HG03520 (cell line): Measurements from ENCODE around the gene DSG4.

Experiments used
- ATAC-seq: cut with Tn5 transposase; IDR thresholded peaks from one replicate; pipeline ENCODE4 v1.9.1; 2021; ENCODE audit warnings: mild to moderate bottlenecking, moderate library complexity; ENCODE audit not compliant: unreplicated experiment

The DSG4 gene

DNA sequence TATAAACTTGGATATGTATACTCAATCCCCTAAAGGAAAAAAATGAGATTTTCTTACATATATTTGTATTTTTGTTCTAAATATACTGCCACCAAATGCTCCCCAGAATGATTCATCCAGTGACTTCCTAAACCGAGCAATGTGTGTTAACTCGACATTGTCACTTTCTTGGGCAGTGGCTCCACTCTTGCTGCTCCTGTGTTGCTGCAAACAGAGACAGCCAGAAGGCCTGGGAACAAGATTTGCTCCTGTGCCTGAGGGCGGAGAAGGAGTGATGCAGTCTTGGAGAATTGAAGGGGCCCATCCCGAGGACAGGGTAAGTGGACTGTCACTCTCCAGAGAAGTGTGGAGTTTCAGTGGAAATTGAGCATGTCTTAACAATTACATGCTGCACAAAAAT is 32.7 kb downstream of the DSG4 start:
- no peak for ATAC-seq

DNA sequence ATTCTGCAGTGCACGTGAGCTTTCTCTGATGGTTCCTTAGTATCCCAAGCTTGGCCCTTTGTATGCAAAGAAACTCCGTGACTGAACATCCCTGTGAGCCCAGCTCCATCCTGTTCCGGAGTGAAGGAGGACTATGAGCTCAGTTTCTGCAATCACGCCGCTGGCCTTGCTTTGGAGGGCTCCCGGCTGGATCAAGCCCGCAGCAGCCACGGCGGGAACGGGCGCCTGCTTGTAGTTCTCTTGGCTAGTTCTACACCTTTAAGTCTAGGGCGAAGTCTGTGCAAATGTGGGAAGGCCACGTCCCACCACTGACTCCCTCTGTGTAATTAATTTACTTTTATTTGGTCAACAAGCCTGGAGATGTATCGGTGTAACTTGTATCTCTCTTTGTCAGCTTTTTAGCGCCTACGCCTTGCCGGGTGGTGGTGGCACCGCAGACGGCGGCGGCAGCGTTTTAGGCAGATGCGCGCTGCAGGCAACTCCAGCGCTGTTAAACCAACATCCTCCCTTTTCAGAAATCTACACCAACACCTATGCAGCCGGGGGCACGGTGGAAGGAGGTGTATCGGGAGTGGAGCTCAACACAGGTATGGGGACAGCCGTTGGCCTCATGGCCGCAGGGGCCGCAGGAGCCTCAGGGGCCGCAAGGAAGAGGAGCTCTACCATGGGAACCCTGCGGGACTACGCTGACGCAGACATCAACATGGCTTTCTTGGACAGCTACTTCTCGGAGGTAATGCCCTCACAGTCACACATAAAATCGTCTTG is 34.3 kb downstream of the DSG4 start:
- ATAC-seq: no peak

DNA sequence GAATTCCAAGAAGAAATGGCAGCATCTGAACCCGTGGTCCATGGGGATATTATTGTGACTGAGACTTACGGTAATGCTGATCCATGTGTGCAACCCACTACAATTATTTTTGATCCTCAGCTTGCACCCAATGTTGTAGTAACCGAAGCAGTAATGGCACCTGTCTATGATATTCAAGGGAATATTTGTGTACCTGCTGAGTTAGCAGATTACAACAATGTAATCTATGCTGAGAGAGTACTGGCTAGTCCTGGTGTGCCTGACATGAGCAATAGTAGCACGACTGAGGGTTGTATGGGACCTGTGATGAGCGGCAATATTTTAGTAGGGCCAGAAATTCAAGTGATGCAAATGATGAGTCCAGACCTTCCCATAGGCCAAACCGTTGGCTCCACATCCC is 36.6 kb downstream of the DSG4 start:
- ATAC-seq: no peak

DNA sequence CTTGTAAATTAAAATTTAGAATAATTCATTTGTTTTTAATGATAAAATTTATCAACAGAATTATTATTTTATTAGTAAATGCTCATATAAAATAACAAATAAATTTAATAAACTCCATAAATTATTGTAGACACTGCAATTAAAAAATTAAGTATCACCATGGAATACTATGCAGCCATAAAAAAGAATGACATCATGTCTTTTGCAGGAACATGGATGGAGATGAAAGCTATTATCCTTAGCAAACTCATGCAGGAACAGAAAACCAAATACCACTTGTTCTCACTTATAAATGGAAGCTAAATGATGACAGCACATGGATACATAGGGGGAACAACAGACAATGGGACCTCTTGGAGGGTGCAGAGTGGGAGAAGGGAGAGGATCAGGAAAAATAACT is 41.3 kb downstream of the DSG4 start:
- ATAC-seq: no peak

DNA sequence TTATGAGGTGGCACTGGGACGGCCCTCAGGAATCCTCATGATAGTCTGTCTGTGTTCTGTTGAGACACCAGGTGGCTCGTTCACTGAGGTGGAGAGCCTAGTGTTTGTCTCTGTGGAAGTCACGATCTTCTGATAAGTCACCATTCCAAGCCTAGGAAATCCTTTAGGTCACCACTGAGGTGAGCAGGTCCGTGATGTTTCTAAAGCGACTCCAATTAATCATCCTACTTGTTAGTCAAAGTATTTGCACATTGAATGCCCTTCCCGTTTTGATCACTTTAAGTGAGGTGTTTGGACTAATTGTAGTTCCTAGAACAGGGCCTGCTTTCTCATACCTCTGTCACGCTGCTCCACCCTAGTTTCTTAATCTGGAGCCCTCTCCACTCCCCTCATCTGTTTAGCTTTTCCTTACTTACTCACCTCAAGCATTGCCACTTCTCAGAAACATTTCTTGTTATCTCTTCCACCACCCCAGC is 42.9 kb downstream of the DSG4 start:
- no peak for ATAC-seq

DNA sequence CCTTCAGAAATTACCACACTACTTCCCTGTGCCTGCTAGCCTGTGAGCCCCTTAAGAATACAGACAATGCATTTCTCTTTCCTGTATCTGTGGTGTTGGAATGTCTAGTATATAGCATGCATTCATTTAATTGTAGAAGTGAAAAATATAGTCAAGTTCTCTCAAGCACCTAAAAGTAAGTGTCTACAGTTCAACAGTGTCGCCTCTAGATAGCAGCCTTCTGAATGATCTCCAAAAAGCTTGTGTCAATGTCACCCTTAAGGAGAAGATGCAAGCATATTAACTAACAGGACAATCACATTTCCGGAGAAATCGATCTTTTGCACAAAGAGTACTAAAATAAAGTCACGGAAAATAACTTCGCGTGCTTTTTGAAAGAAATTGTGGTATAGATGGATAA is 43.5 kb downstream of the DSG4 start:
- ATAC-seq: no peak

DNA sequence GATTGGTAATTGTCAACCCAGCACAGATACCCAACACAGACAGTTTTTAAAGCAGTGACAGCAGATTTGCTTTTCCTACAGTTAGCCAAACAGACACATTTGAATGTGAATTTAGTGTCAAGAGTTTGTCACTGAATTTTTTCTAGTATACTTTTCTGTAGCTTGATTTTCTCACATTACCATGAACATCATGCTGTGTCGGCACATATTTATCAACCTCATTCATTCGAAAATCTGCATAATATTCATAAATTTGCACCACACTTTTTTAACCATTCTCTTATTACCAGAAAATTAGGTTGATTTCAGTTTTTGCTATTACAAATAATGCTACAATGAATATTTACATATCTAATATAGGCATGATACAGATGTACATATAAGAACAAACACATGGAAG is 43.9 kb downstream of the DSG4 start:
- ATAC-seq: no peak

DNA sequence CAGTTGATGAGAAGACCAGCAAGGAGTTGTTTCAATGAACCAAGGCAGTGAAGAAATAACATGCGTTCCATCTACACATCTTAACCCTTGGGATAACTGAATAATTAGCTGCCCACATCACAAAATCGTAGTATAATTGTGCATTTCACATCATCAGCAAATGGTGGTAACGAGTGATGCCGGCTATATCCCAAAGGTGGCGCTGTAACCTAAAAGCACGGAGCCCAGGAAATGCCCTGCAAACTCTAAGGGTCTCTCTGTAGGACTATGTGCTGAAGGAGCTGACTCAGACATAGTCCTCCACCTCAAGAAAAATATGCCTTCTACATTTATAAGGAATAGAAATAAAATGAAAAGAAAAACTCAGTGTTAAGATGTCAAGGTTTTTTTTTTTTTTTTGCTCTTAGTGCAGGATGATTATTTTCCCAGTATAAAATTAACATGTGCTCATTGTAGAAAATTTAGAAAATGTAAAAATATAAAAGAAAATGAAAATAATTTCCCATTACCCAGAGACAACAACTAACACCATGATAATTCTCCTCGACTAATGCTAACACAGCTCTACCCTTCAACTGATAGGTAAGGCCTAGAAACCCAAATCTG is 47.9 kb downstream of the DSG4 start:
- peak; percentile 64 for ATAC-seq

DNA sequence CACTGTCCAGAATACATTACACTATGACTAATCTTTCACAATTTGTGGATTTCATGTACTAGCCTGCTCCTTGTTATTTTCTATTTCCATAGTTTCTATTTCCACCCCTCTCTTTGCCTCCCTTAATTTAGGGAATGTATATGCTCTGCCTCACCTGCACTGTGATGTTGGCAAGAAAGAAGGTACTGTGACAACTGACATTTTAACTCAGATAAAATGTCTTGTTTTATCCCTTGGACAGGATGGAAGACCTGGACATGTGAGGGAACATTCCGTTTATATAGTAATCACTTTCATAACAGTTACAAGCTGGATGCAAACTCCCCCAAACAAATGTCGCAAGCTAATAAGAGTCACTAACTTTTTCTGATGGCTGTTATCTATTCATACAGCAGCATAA is 49.4 kb downstream of the DSG4 start:
- ATAC-seq: no peak

DNA sequence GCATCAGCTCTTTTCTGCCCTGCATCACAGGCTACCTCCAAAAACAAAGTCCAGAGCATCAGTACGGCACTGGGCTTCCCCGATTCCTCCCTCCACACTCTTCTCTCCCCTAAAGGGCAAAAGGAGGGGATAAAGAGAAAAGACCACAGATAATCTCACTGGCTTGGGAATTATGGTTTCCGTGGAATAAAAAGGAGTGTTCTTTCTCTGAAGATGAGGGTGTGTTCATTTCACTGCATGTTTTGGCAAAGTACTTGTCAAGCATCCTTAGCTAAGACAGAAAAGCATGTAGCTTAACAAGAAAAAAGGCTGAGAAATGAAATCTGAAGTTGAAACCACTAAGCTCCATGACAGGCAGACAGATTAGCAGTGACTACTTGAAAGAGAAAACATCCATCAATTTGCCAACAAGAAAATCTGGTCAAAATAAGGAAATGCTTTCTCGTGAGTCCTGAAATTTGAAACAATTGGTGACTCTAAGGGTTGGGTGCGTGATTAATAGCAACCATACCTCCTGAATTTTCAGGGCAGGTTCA is 50.4 kb downstream of the DSG4 start:
- no peak for ATAC-seq

DNA sequence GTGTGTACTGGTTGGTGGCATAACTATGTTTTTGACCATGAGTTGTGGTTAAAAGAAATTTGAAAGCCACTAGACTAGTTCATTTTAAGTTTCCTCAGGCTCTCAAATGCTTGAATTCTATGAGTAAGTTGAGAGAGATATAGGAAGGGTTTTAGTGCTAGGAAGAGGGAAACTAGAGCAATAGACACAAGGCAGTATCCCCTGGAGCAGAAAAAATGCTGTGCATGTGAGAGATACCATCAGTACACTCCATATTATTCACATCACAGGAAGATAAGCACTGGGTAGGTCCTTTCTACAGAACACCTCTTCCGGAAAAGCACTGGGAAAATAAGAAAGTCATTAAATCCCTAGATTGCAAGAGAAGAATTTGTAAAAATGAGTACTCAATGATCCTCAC is 51.6 kb downstream of the DSG4 start:
- no peak for ATAC-seq

DNA sequence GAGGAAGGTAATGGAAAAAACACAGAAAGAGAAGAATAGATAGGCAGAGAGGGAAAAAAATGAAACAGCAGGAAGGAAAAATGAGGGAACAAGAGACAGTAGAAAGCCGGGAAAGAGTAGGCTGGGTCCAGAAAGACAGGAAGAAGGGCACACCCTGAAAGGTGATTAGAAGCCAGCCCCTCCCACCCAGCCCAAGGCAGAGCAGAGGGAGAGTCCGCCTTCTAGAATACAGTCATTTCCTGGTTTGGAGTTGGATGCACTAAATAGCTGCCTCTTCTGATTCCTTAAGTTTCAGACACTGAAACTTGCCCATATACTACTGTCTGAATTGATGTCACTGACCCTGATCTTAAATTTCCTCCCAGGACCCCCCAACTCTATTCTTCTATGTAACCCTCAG is 53.0 kb downstream of the DSG4 start:
- no peak for ATAC-seq

DNA sequence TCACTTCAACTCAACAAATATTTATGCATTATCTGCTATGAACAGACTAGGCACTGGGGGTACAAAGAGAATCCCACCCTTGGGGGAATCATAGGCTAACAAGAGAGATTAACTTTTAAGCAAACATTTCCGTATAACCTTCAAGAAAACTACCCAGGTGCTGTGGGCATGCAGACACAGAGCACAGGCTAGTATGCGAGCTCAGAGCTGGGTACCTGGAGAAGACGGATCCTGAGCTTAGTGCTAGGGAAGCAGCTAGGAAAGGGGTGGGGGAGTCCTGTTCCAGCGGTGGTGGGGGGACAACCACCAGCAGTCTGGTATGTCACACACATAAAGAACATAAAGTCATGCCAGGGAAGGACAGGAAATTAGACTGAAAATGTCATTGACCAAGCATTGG is 53.5 kb downstream of the DSG4 start:
- ATAC-seq: no peak

DNA sequence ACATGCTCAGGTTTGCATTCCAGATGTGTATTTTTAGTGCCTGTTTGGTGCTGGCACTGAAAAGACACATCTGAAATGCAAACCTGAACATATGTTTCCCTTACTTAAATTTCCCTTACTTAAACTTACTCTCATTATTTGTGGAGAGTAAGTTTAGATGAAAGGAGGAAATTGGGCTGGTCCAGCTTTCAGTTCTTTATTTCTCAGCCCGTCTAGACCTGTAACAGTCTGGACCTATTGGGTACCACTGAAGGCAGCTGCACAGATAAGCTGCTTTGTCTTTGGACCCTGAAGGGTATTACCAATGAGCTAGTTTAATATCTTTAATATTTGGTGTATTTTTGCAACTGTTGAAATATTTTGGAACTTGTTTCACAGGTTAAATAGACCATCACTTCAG is 54.0 kb downstream of the DSG4 start:
- no peak for ATAC-seq

DNA sequence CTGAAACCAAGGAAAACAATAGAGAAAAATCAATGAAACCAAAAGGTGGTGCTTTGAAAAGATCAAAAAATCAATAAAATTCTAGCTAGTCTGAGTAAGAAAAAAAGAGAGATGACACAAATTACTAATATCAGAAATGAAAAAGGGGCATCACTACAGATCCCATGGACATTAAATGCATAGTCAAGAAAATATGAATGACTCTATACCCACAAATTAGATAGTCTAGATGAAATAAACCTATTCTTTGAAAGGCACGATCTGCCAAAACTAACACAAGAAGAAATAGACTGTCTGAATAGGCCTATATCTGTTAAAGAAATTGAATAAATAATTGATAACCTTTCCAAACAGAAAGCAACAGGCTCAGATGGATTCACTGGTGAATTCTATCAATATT is 55.7 kb downstream of the DSG4 start:
- no peak for ATAC-seq

DNA sequence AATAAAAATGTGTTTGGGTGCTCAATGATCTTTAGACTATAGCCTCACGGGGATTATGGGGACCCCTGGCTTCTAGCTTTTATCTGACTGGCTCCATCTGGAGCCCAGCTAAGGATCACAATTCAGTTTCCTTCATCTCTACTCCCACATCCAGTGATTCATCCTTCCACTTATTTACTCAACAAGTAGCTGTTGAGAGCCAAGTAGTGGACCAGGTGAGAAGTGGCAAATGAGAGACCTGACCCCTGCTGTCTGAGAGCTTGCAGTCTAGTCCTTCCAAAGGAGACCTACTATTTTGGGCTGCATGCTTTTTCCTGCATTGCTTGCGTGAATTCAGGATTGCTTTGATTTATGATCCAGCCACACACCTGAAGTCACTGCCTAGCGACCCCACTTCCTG is 60.2 kb downstream of the DSG4 start:
- ATAC-seq: no peak

DNA sequence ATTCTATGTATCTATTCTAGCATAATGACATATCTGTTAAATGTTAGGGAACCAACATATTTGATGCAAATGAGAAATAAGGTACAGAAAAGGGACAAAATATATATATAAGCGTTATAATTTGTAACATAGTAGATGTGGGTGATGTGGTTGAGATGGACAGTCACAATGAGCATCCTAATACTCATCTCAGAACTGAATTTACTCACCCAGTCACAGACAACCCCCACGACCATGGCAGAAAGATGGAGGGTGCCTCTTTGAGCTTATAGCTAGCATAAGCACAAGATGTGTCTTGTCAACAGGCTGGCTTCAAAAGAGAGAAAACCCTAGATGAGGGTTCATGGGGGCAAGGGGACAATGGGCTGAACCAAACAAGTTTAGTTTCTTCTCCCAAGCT is 61.8 kb downstream of the DSG4 start:
- peak; percentile 89 for ATAC-seq

DNA sequence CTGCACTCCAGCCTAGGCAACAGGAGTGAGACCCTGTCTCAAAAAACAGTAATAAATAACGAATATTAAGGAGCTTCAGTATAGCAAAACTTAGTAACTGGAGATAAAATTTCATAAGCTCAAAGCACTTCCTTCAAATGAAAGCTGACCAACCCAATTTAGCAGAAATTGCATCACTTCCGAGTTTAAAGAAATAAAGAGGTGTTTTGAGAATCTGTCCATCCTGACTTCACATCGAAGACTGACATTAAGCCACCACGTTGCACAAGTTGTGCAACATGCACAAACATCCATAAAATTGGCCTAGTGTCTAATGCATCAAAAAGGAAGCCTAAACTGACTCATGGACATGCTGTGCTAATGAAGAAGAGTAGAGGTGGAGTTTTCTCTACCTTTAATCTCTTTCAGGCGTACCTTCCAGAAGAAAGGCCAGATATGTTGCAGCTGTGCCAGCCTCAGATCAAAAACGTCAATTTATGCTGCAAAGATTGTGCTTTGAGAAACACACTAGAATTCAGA is 63.3 kb downstream of the DSG4 start:
- no peak for ATAC-seq

DNA sequence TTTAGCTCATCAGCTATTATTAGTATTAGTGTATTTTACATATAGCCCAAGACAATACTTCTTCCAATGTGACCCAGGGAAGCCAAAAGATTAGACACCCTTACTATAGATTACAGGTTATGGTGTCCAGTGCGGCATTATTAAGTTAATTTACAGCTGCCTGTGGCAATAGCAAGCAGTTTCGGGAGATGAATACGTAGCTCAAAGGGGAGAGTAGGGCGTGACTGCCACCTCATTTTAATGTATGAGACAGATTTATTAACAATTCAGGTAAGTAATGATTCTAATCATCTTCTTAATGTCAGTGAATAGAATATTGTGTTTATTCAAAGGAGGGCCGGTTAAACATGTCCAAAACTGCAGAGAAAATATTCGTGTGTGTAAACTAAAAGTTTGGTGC is 64.2 kb downstream of the DSG4 start:
- ATAC-seq: no peak

DNA sequence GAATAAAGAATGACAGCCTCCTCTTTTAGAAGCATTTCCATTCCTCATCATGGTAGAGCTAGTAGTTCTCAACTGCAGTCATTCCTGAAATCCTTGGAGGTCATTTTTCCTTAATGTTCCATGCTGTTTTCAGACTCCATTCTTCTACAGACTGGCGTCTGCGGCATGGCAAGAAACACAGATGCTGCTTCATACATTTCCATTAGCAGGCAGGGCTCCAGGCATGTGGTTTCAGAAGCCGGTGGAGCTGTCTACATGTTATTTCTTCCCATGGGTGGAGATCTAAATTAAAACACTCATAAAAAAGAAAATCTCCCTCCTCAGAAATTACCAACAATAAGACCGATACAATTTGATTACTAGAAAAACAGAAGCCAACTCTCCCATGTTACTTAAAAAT is 64.9 kb downstream of the DSG4 start:
- no peak for ATAC-seq

DNA sequence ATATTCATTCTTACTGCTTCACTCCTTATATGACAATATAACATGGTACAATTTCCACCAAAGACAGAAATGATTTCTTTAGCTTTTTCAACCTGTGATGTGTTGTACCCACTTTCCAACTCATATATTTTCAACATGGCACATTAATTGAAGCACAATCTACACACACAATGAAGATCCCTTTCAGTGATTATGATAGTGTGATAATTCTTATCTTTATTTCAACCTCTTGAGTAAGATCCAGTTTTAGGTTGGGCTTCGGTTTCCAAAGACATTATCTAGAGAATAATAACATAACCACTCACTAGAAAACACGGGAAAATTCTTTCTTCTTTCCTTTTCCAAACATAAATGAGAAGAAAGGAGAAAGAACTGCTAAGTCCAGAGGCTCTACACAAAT is 67.6 kb downstream of the DSG4 start:
- no peak for ATAC-seq

DNA sequence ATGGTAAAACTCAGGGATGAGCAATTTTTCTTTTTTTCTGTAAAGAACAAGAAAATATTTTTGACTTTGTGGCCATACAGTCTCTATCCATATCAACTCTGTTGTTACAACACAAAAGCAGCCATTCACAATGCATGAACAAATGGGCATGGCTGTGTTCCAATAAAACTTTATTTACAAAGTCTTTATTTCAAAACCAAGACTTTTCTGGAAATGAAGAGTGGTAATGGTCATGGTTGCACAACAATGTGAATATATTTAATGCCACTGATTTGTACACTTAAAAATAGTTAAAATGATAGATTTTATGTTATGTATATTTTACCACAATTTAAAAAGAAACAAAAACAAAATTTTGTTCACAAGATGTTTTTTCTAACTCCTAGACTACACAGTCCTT is 69.3 kb downstream of the DSG4 start:
- no peak for ATAC-seq
